ENCODE data around the gene DAGLB. TPM values are rescaled to one million over a fixed set of nuclear protein-coding genes. Genes with fewer than 3 reads are reported as not detected.

Gene DAGLB
- total RNA-seq, 2 donors from 2014 or later = 9.7 to 20.4 TPM

- no peak overlapping the region for H3K4me3 ChIP-seq
- no peak for DNase-seq (ENCODE audit: low spot score)
- no peaks in the 10 kb centered on the region for H3K36me3 ChIP-seq
- no peak for TF ChIP-seq POLR2AphosphoS5 (IDR thresholded peaks at IDR 0.05)
- TF ChIP-seq CTCF (IDR thresholded peaks at IDR 0.05) = no peak
- no peak for TF ChIP-seq POLR2A (IDR thresholded peaks at IDR 0.05)
- intact Hi-C loops (cut with DNase I) = no loop called here
- H3K27ac ChIP-seq = no peak overlapping the region
- H3K9me3 ChIP-seq = no peaks in the 10 kb centered on the region
- H3K4me1 ChIP-seq (replicated peaks) = no peaks in the 10 kb centered on the region
- 55% methylated on average over 4 of the region's 4 CpGs for WGBS
- no peaks in the 10 kb centered on the region for H3K27me3 ChIP-seq (replicated peaks; ENCODE audit: insufficient read depth)
Observed at GRCh38 chr7:6367701-6368211, 80.0 kb downstream of the DAGLB start.

- WGBS = 67% methylated on average over 5 of the region's 5 CpGs
- H3K27ac ChIP-seq = no peak overlapping the region
- H3K36me3 ChIP-seq = no peaks in the 10 kb centered on the region
- H3K27me3 ChIP-seq (replicated peaks; ENCODE audit: insufficient read depth) = no peaks in the 10 kb centered on the region
- no peak for DNase-seq (ENCODE audit: low spot score)
- no peak overlapping the region for H3K4me3 ChIP-seq
- H3K4me1 ChIP-seq (replicated peaks) = no peaks in the 10 kb centered on the region
- H3K9me3 ChIP-seq = no peaks in the 10 kb centered on the region
- intact Hi-C loops (cut with DNase I) = no loop called here
- TF ChIP-seq POLR2A (IDR thresholded peaks at IDR 0.05) (no peak), CTCF (IDR thresholded peaks at IDR 0.05) (no peak), POLR2AphosphoS5 (IDR thresholded peaks at IDR 0.05) (no peak)
Observed at GRCh38 chr7:6365451-6365850, 82.3 kb downstream of the DAGLB start.

GRCh38 chr7:6360841-6361240 is 86.9 kb downstream of the DAGLB start:
- WGBS = 83% methylated on average over 5 of the region's 5 CpGs
- TF ChIP-seq CTCF (IDR thresholded peaks at IDR 0.05) (no peak), POLR2AphosphoS5 (IDR thresholded peaks at IDR 0.05) (no peak)
- Histone ChIP-seq H3K36me3 (no peaks in the 10 kb centered on the region), H3K4me3 (no peak overlapping the region), H3K27ac (no peak overlapping the region), H3K4me1 (replicated peaks) (no peaks in the 10 kb centered on the region), H3K27me3 (replicated peaks; ENCODE audit: insufficient read depth) (no peaks in the 10 kb centered on the region), H3K9me3 (no peaks in the 10 kb centered on the region)
- intact Hi-C loops (cut with DNase I) = no loop called here
- no peak for DNase-seq (ENCODE audit: low spot score)

GRCh38 chr7:6359734-6360133 is 88.0 kb downstream of the DAGLB start:
- Histone ChIP-seq H3K27ac (no peak overlapping the region), H3K4me3 (no peak overlapping the region), H3K4me1 (replicated peaks) (no peaks in the 10 kb centered on the region), H3K36me3 (no peaks in the 10 kb centered on the region), H3K27me3 (replicated peaks; ENCODE audit: insufficient read depth) (no peaks in the 10 kb centered on the region), H3K9me3 (no peaks in the 10 kb centered on the region)
- no peak for TF ChIP-seq POLR2A (IDR thresholded peaks at IDR 0.05)
- TF ChIP-seq POLR2AphosphoS5 (IDR thresholded peaks at IDR 0.05) = no peak
- TF ChIP-seq CTCF (IDR thresholded peaks at IDR 0.05) = no peak
- no peak for DNase-seq (ENCODE audit: low spot score)
- intact Hi-C loops (cut with DNase I) = no loop called here
- WGBS = 94% methylated on average over 2 of the region's 2 CpGs

Other genes starting within 250 kb of the DAGLB start
- 10 to 100 TPM; 12.3 to 37.7 TPM for gene CYTH3, start 175.3 kb downstream of the DAGLB start, total RNA-seq
- 10 to 100 TPM; 15.0 to 26.6 TPM for gene FAM220A, start 99.0 kb downstream of the DAGLB start, total RNA-seq
- 100 to 1,000 TPM; 175 to 180 TPM for gene RAC1, start 73.4 kb downstream of the DAGLB start, total RNA-seq
- gene KDELR2, start 36.2 kb upstream of the DAGLB start, total RNA-seq = 100 to 1,000 TPM in 1 of 2 donors, 10 to 100 TPM in 1; 75.2 to 117 TPM
- 1 to 10 TPM in 1 of 2 donors, under 1 TPM in 1; 0.73 to 2.6 TPM for gene GRID2IP, start 103.5 kb upstream of the DAGLB start, total RNA-seq
- 10 to 100 TPM; 69.9 to 73.3 TPM for gene ZDHHC4, start 129.5 kb upstream of the DAGLB start, total RNA-seq
- 10 to 100 TPM; 38.3 to 38.7 TPM for gene INTS15, start 142.1 kb upstream of the DAGLB start, total RNA-seq
- gene ZNF853, start 167.7 kb upstream of the DAGLB start, total RNA-seq = 10 to 100 TPM; 16.5 to 17.2 TPM
- gene ZNF316, start 189.4 kb upstream of the DAGLB start, total RNA-seq = 10 to 100 TPM; 39.2 to 53.8 TPM

Measured in prostate gland (tissue), 2 donors.